ENCODE measurements around the gene SOWAHA.

SOWAHA gene

GRCh38 chr5:132812781-132813598, at the start of gene SOWAHA:
TSS of gene SOWAHA (plus strand) at chr5:132813302. CDS start at chr5:132813622, 320 bp downstream.
- no peak for DNase-seq (ENCODE audit: low read depth)

- DNase-seq (ENCODE audit: low read depth) = no peak
Measured at GRCh38 chr5:132764051-132764450, 49.1 kb upstream of the SOWAHA start.

- no peak for DNase-seq (ENCODE audit: low read depth)
Measured at GRCh38 chr5:132764671-132765238, 48.3 kb upstream of the SOWAHA start.

- no peak for DNase-seq (ENCODE audit: low read depth)
Measured at GRCh38 chr5:132765311-132766019, 47.6 kb upstream of the SOWAHA start.

DNA sequence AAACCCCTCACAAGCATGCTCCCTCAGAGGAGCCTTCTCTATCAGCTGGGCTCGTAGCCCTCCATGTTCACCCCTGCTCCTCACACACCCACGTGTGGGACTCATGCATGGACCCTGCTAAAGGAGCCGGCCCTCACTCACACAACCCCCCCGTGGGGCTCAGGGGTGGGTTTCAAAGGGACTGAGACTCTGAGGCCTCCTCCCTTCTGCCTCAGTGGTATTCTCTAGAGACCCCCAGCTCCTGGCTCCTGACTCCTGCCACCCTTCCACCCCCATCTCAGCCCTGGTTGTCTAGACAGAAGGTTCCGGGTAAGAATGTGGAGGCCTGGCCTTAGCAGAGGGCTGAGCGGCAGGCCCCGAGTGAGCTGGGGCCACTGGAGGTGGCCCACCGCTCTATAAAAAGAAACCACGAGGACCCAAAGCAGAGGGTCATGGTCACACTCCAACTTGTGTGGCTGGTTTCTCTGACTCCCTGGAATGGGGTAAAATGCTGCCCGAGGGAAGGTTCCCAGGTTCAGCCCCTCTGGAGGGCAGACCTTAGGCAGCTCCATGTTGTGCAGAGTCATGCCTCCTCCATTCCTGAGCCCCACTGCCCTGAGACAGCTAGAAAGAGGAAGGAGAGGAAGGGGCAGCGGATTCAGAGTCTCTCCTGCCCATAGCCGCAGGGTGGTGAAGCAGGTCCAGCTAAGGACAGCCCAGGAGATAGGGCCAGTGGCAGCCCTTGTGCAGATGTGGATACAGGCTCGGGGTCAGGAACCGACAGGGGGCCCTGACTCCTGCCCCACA, 46.9 kb upstream of the SOWAHA start:
- no peak for DNase-seq (ENCODE audit: low read depth)

DNA sequence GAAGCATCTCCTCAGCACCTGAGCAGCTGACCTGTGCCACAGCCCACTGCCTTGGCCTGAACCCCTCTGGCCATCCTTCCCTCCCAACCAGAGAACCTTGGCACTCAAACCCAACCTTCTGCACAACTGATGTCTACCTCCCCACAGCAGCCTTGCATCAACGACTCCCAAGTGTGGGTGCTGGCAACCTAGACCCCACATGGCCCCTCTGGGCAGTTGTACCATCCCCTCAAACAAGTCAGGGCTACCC, 46.4 kb upstream of the SOWAHA start:
- DNase-seq (ENCODE audit: low read depth) = no peak

- DNase-seq (ENCODE audit: low read depth) = no peak
Measured at GRCh38 chr5:132767150-132767549, 46.0 kb upstream of the SOWAHA start.

DNA sequence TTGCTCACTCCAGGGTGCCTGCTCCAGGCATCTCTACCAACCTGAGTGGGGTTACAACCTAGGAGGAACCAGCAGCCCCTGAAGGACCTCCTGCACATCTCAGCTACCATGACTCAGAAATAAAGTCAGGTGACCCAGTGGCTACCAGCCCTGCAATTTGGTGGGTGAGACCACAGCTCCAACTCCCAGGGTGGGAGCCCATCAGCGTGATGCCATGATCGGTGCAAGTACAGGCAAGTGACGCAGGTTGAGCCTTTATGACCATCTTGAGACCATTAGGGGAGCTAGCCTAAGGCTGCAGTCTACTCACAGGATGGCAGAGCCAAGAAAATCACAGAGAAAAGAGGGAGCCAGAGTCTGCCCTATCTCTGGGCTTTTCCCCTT, 44.6 kb upstream of the SOWAHA start:
- DNase-seq (ENCODE audit: low read depth) = no peak

GRCh38 chr5:132770476-132771159, 42.5 kb upstream of the SOWAHA start:
- DNase-seq (ENCODE audit: low read depth) = no peak

DNA sequence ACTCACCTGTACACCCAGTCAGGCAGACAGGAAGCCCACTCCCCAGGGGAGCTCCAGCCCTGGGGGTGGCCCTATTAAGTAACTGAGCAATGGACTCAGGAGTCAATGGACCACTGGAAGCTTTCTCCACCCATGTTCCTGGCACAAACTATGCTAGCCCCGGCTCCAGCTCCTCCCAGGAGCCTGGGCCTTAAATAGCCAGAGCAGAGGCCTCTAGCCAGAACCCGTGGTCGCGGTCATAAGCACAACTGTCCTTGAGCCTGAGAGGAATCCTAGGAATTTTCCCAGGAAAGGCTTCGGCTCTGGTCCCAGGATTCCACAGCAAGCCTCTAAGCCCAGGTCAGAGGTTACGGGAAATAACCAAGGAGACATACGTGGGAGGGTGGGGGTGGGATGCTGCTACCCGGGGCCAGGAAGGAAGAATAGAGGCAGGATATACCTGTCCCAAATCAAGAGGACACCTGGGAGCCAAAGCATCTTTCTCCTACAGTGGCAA, 41.6 kb upstream of the SOWAHA start:
- no peak for DNase-seq (ENCODE audit: low read depth)

DNA sequence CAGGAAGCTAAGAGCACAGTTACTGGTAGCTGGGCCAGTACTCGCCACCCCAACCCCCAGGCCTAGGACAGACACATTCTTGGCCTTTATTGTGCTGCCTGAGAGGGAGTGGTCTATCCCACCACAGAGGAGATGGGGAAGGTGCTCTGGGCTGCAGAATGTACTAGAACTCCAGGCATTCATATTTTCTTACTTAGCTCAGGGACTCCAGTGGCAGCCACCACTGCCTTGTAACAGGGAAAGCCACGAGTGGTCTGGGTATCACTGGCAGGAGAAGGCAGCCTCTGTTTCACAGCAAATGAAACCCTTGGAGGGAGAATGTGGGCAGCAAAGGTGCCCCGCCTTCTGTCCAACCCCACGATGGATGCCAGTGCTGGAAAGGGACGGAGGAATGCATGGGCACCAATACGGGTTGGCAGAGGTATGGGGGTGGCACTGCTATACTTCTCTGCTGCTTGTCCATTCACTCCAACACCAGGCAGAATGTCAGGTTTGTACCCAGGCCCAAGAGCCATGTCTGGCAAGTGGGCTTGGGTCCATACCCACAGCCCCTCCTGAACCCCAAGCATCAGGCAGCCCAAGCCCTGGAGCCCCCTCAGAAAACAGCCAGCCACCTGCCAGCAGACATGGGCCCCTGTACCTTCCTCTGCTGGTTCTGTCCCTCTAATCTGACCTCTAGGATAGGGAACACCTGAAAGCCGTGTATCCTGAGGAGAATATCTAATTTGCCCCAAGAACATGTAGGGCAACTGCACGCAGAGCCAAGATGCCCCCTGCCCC, 40.6 kb upstream of the SOWAHA start:
- DNase-seq (ENCODE audit: low read depth) = no peak

GRCh38 chr5:132773114-132773513, 40.0 kb upstream of the SOWAHA start:
- DNase-seq (ENCODE audit: low read depth) = no peak

DNA sequence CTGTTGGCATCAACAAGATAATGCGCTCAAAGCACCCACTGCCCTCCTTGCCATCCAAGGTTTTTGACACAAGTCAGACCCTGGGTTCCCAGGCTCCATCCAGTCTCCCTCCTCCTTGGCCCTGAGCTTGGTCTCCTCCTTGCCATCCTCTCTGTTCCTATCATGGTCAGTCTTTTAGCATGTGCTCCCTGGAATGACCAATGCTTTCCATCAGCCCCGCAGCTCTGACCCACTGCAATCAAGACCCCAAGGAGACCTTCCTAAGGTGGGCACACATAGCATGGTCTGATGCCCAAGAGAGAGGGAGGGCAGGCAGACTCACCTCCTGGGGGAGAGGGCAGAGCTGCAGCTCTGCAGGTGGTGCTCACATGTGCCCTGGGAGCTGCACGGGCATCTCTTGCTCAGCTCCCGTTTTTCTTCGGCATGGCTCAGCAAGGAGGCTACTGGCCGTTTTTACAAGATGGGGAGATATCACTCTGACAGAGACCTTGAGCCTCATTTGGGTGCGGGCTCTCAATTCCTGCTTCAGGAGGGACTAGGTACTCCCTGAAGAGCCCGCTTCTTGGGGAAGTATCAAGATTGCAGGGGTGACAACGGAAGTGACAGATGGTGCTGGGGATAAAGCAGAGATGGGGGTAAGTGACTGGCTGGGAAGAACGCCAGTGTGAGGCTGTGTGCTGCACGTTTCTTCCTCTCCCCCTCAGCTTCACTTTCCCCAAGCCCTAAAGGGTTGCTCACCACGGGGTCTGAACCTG, 39.3 kb upstream of the SOWAHA start:
- DNase-seq (ENCODE audit: low read depth) = no peak

DNA sequence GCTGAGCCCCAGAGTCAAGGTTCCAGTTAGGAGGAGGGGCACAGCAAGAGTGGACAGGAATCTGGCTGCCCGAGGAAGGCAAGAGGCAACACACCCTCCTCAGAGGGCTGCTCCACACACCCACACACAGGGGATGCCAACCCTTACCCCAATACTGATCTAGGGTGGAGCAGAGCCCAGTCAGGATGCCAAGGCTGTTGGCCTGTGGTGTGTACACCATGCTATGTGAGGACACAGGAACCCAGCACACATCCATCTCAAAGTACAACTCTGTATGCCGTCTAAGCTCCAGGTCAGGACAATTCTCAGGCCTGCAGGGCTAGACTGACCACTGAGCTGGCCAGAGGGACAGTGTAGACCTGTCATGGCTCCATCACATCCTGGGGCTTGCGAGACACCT, 38.7 kb upstream of the SOWAHA start:
- no peak for DNase-seq (ENCODE audit: low read depth)

GRCh38 chr5:132774896-132775295, 38.2 kb upstream of the SOWAHA start:
- no peak for DNase-seq (ENCODE audit: low read depth)

GRCh38 chr5:132775476-132775961, 37.6 kb upstream of the SOWAHA start:
- no peak for DNase-seq (ENCODE audit: low read depth)

GRCh38 chr5:132776131-132776937, 36.8 kb upstream of the SOWAHA start:
- no peak for DNase-seq (ENCODE audit: low read depth)

DNA sequence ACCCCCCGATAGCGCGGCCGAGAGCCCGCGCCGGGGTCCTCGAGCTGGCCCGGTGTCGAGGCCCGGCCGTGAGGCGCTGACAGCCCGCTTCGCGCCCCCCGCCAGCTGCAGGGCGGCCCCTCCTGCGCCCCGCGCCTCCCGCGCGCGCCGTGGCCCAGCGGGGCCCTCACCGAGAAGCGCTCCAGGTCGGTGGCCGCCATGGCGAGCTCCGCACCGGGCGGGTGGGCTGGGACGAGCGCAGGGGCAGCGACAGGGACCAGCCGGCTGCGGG, 36.2 kb upstream of the SOWAHA start:
- no peak for DNase-seq (ENCODE audit: low read depth)

- DNase-seq (ENCODE audit: low read depth) = no peak
Measured at GRCh38 chr5:132777209-132778069, 35.7 kb upstream of the SOWAHA start, which contains the start of gene SEPTIN8. TSS of gene SEPTIN8 (minus strand) at chr5:132777239. CDS start at chr5:132777137, 102 bp downstream.
